Endodermal cell (in vitro differentiated cells): ENCODE measurements around the gene AOC2. TPM values are rescaled to one million over a fixed set of nuclear protein-coding genes. Genes with fewer than 3 reads are reported as not detected.
"Not testable (repeated sequence)": the region's sequence is repeated elsewhere in the genome, so short reads cannot be mapped to it uniquely, and the experiment has no call there.

ENCODE experiments used
- DNase-seq: peaks from one replicate; pipeline ENCODE4 v3.0.0-alpha.2; 2017
- H3K27ac ChIP-seq: 2 replicates; pipeline ENCODE4 v1.5.1; 2013; ENCODE audit warnings: mild to moderate bottlenecking, low read depth, low read length, moderate library complexity
- H3K27me3 ChIP-seq: 2 replicates; pipeline ENCODE4 v1.6.1; 2013; ENCODE audit warnings: mild to moderate bottlenecking, low read length, moderate library complexity; ENCODE audit not compliant: insufficient read depth, control insufficient read depth, poor library complexity, severe bottlenecking
- H3K36me3 ChIP-seq: 2 replicates; pipeline ENCODE4 v1.7.0; 2013; ENCODE audit warnings: mild to moderate bottlenecking, low read length, moderate library complexity; ENCODE audit not compliant: control insufficient read depth, insufficient read depth
- H3K4me1 ChIP-seq: one replicate; pipeline ENCODE4 v1.7.0; 2013; ENCODE audit warnings: low read length; ENCODE audit not compliant: control insufficient read depth, insufficient read depth
- H3K4me3 ChIP-seq: 2 replicates; pipeline ENCODE4 v1.5.1; 2013; ENCODE audit warnings: mild to moderate bottlenecking, low read length, moderate library complexity
- H3K9ac ChIP-seq: 2 replicates; pipeline ENCODE4 v1.6.1; 2013; ENCODE audit warnings: mild to moderate bottlenecking, low read length, moderate library complexity; ENCODE audit not compliant: poor library complexity, severe bottlenecking; ENCODE audit errors: extremely low read depth
- H3K9me3 ChIP-seq: 2 replicates; pipeline ENCODE4 v1.6.1; 2013; ENCODE audit warnings: mild to moderate bottlenecking, low read length, moderate library complexity; ENCODE audit not compliant: control insufficient read depth
- H3K27ac Mint-ChIP-seq: 2 replicates; pipeline ENCODE4 v1.8.0; 2020; ENCODE audit warnings: mixed read lengths
- H3K27me3 Mint-ChIP-seq: 2 replicates; pipeline ENCODE4 v1.8.0; 2021; ENCODE audit warnings: mild to moderate bottlenecking, mixed read lengths; ENCODE audit not compliant: insufficient read depth
- H3K36me3 Mint-ChIP-seq: 2 replicates; pipeline ENCODE4 v1.8.0; 2020; ENCODE audit warnings: low read depth, mixed read lengths
- H3K4me1 Mint-ChIP-seq: 2 replicates; pipeline ENCODE4 v1.8.0; 2020; ENCODE audit warnings: mixed read lengths
- H3K4me3 Mint-ChIP-seq: 2 replicates; pipeline ENCODE4 v1.8.0; 2020; ENCODE audit warnings: mild to moderate bottlenecking, moderate library complexity, mixed read lengths
- H3K9me3 Mint-ChIP-seq: 2 replicates; pipeline ENCODE4 v1.8.0; 2020; ENCODE audit warnings: mild to moderate bottlenecking, mixed read lengths
- CTCF ChIP-seq: fragments of 200-600 bp; sonication (generic); conservative IDR thresholded peaks from 2 replicates; pipeline ENCODE4 v1.5.0; 2021; ENCODE audit warnings: antibody characterized with exemption, mild to moderate bottlenecking
- WGBS, 2 experiments: methylation state at CpG; one replicate each; pipeline versions ENCODE4 v1.1.5 to v1.1.7; 2013; ENCODE audit warnings: missing lambda C conversion rate in 2 of 2, mixed read lengths in 1 of 2; ENCODE audit not compliant: insufficient coverage in 1 of 2, insufficient read length in 1 of 2; 5-methylcytosine and 5-hydroxymethylcytosine counted together
- total RNA-seq, 2 donors: library from RNA; stranded (reverse); fragmentation: NEBNext Ultra II Directional in 1 of 2; extraction: Animal tissue kit (Norgen Biotek cat#: 25700) in 1 of 2; gene quantifications; 2 replicates in 1 of 2; 3 replicates in 1 of 2; pipeline ENCODE4 v1.2.1, GENCODE V29; 2021

Gene AOC2
- total RNA-seq, 2 donors from 2014 or later = 3.7 to 3.8 TPM

- Histone ChIP-seq H3K4me1 (no peaks in the 10 kb centered on the region), H3K27ac (no peak overlapping the region), H3K9ac (no peak overlapping the region), H3K27me3 (no peaks in the 10 kb centered on the region), H3K4me3 (no peak overlapping the region), H3K9me3 (no peaks in the 10 kb centered on the region), H3K36me3 (peaks cover 18% of the 10 kb centered on the region)
- no peak for DNase-seq
- Mint-ChIP-seq H3K4me1 (peaks cover 1% of the 10 kb centered on the region), H3K27me3 (no peaks in the 10 kb centered on the region), H3K36me3 (peaks cover 19% of the 10 kb centered on the region), H3K4me3 (no peak overlapping the region), H3K9me3 (no peaks in the 10 kb centered on the region), H3K27ac (no peak overlapping the region)
- WGBS, 2 experiments = 94% methylated on average over 3 to 9 of the region's 9 CpGs
- TF ChIP-seq CTCF = no peak
These were observed 4.7 kb downstream of the AOC2 start for GRCh38 chr17:42849031-42849430.

- Mint-ChIP-seq H3K4me3 (no peak overlapping the region), H3K27ac (no peak overlapping the region), H3K27me3 (no peaks in the 10 kb centered on the region), H3K9me3 (no peaks in the 10 kb centered on the region), H3K36me3 (peaks cover 14% of the 10 kb centered on the region), H3K4me1 (peaks cover 1% of the 10 kb centered on the region)
- Histone ChIP-seq H3K36me3 (peaks cover 13% of the 10 kb centered on the region), H3K27me3 (no peaks in the 10 kb centered on the region), H3K9ac (no peak overlapping the region), H3K4me1 (no peaks in the 10 kb centered on the region), H3K4me3 (no peak overlapping the region), H3K27ac (no peak overlapping the region), H3K9me3 (no peaks in the 10 kb centered on the region)
- no peak for TF ChIP-seq CTCF
- 84 to 90% methylated on average over 5 to 8 of the region's 8 CpGs for WGBS, 2 experiments
- DNase-seq = no peak
These were observed 5.2 kb downstream of the AOC2 start for GRCh38 chr17:42849451-42850181.

- H3K27me3 Mint-ChIP-seq = no peaks in the 10 kb centered on the region
- Histone ChIP-seq H3K27me3 (no peaks in the 10 kb centered on the region), H3K4me3 (no peak within 1 kb of the TSS), H3K27ac (no peak within 1 kb of the TSS), H3K9ac (no peak within 1 kb of the TSS), H3K36me3 (no peaks in the 10 kb centered on the region), H3K9me3 (no peaks in the 10 kb centered on the region), H3K4me1 (no peaks in the 10 kb centered on the region)
- WGBS, 2 experiments = 78 to 100% methylated on average over 1 to 9 of the region's 9 CpGs
- no peak within 1 kb of the TSS for H3K4me3 Mint-ChIP-seq
- H3K9me3 Mint-ChIP-seq = no peaks in the 10 kb centered on the region
- no peak for DNase-seq
- no peak for TF ChIP-seq CTCF
- H3K36me3 Mint-ChIP-seq = peaks cover 2% of the 10 kb centered on the region
- no peak within 1 kb of the TSS for H3K27ac Mint-ChIP-seq
- peaks cover 1% of the 10 kb centered on the region for H3K4me1 Mint-ChIP-seq
These were observed 6.6 kb downstream of the AOC2 start, which contains the start of gene AOC3 for GRCh38 chr17:42850954-42851353. Gene AOC3, plus strand, starts transcription at chr17:42851199. Its CDS starts 145 bp downstream, at chr17:42851344.

- not testable (repeated sequence) for H3K27me3 ChIP-seq, H3K27ac ChIP-seq, H3K4me3 Mint-ChIP-seq, H3K9ac ChIP-seq, H3K4me3 ChIP-seq, H3K9me3 Mint-ChIP-seq, H3K27me3 Mint-ChIP-seq, H3K36me3 Mint-ChIP-seq, H3K36me3 ChIP-seq, DNase-seq, H3K27ac Mint-ChIP-seq, H3K4me1 Mint-ChIP-seq, H3K4me1 ChIP-seq, H3K9me3 ChIP-seq
- 93 to 96% methylated on average over 5 to 13 of the region's 28 CpGs for WGBS, 2 experiments
These were observed 7.2 kb downstream of the AOC2 start for GRCh38 chr17:42851371-42852240.
